SK-N-SH treated with all-trans-retinoic acid at 6 μM for 48 hours (cell line): ENCODE results near the gene SIGLEC8.
A peak's percentile ranks its signal among the peaks of the same experiment; 100 is the strongest.

Experiments
- ATAC-seq: fragments of 200-7000 bp; cut with Tn5 transposase; 3 replicates; pipeline ENCODE4 v1.9.1; 2020; ENCODE audit warnings: mild to moderate bottlenecking, moderate library complexity
- ARNTL ChIP-seq: fragments of 450-650 bp; formaldehyde crosslinking; IDR thresholded peaks from 2 replicates; pipeline ENCODE4 v1.5.0; 2020; ENCODE audit warnings: low read depth, mild to moderate bottlenecking, moderate library complexity, borderline replicate concordance
- CREB5 ChIP-seq: fragments of 250-450 bp; sonication (Bioruptor Pico); IDR thresholded peaks from 2 replicates; pipeline ENCODE4 v1.5.1; 2020; ENCODE audit warnings: low read depth, mild to moderate bottlenecking, moderate library complexity
- CSDC2 ChIP-seq: fragments of 250-450 bp; sonication (Bioruptor Pico); IDR thresholded peaks from 2 replicates; pipeline ENCODE4 v1.5.0; 2020; ENCODE audit warnings: mild to moderate bottlenecking, moderate library complexity
- ESRRG ChIP-seq: fragments of 250-450 bp; sonication (Bioruptor Pico); IDR thresholded peaks from 2 replicates; pipeline ENCODE4 v1.6.1; 2021; ENCODE audit warnings: mild to moderate bottlenecking
- GLIS3 ChIP-seq: fragments of 250-450 bp; sonication (Bioruptor Pico); IDR thresholded peaks from 2 replicates; pipeline ENCODE4 v1.5.0; 2020; ENCODE audit warnings: mild to moderate bottlenecking, moderate library complexity
- ISL1 ChIP-seq: fragments of 250-450 bp; sonication (Bioruptor Pico); IDR thresholded peaks from 2 replicates; pipeline ENCODE4 v2.1.2; 2022; ENCODE audit warnings: mild to moderate bottlenecking, moderate library complexity
- OSR1 ChIP-seq: fragments of 250-450 bp; sonication (Bioruptor Pico); IDR thresholded peaks from 2 replicates; pipeline ENCODE4 v1.8.0; 2022; ENCODE audit warnings: moderate library complexity, mild to moderate bottlenecking, inconsistent platforms
- PATZ1 ChIP-seq: fragments of 250-450 bp; sonication (Bioruptor Pico); IDR thresholded peaks from 2 replicates; pipeline ENCODE4 v1.8.0; 2020; ENCODE audit warnings: mild to moderate bottlenecking, moderate library complexity, borderline replicate concordance
- POU6F1 ChIP-seq: fragments of 250-450 bp; sonication (Bioruptor Pico); IDR thresholded peaks from 2 replicates; pipeline ENCODE4 v1.8.0; 2021; ENCODE audit warnings: low read depth, mild to moderate bottlenecking, moderate library complexity, borderline replicate concordance
- RARB ChIP-seq: fragments of 250-450 bp; sonication (Bioruptor Pico); IDR thresholded peaks from 2 replicates; pipeline ENCODE4 v1.8.0; 2021; ENCODE audit warnings: mild to moderate bottlenecking, moderate library complexity
- SNAI2 ChIP-seq: fragments of 250-450 bp; sonication (Bioruptor Pico); IDR thresholded peaks from 2 replicates; pipeline ENCODE4 v1.5.0; 2020; ENCODE audit warnings: mild to moderate bottlenecking, moderate library complexity
- TCF4 ChIP-seq: fragments of 250-450 bp; sonication (Bioruptor Pico); IDR thresholded peaks from 2 replicates; pipeline ENCODE4 v1.8.0; 2021; ENCODE audit warnings: mild to moderate bottlenecking, moderate library complexity, borderline replicate concordance
- TOX ChIP-seq: fragments of 250-450 bp; sonication (Bioruptor Pico); IDR thresholded peaks from 2 replicates; pipeline ENCODE4 v1.8.0; 2021; ENCODE audit warnings: mild to moderate bottlenecking, moderate library complexity, borderline replicate concordance
- TSHZ2 ChIP-seq: fragments of 250-450 bp; sonication (Bioruptor Pico); IDR thresholded peaks from 2 replicates; pipeline ENCODE4 v1.5.0; 2020; ENCODE audit warnings: mild to moderate bottlenecking, moderate library complexity
- ZC3H10 ChIP-seq: fragments of 250-450 bp; sonication (Bioruptor Pico); IDR thresholded peaks from 2 replicates; pipeline ENCODE4 v1.5.1; 2021; ENCODE audit warnings: mild to moderate bottlenecking, moderate library complexity
- ZFP3 ChIP-seq: fragments of 250-450 bp; sonication (Bioruptor Pico); IDR thresholded peaks from 2 replicates; pipeline ENCODE4 v1.5.0; 2020; ENCODE audit warnings: mild to moderate bottlenecking, moderate library complexity
- ZFP30 ChIP-seq: fragments of 450-650 bp; formaldehyde crosslinking; IDR thresholded peaks from 2 replicates; pipeline ENCODE4 v1.5.0; 2022; ENCODE audit warnings: mild to moderate bottlenecking, moderate library complexity
- ZNF565 ChIP-seq: fragments of 450-650 bp; formaldehyde crosslinking; conservative IDR thresholded peaks from 2 replicates; pipeline ENCODE4 v1.5.0; 2020; ENCODE audit warnings: low read depth, mild to moderate bottlenecking, moderate library complexity
- ZNF70 ChIP-seq: fragments of 450-650 bp; formaldehyde crosslinking; IDR thresholded peaks from 2 replicates; pipeline ENCODE4 v1.5.0; 2020; ENCODE audit warnings: mild to moderate bottlenecking, moderate library complexity
- ZNF8 ChIP-seq: fragments of 450-650 bp; formaldehyde crosslinking; IDR thresholded peaks from 2 replicates; pipeline ENCODE4 v1.5.0; 2020; ENCODE audit warnings: mild to moderate bottlenecking, moderate library complexity

Gene SIGLEC8

DNA sequence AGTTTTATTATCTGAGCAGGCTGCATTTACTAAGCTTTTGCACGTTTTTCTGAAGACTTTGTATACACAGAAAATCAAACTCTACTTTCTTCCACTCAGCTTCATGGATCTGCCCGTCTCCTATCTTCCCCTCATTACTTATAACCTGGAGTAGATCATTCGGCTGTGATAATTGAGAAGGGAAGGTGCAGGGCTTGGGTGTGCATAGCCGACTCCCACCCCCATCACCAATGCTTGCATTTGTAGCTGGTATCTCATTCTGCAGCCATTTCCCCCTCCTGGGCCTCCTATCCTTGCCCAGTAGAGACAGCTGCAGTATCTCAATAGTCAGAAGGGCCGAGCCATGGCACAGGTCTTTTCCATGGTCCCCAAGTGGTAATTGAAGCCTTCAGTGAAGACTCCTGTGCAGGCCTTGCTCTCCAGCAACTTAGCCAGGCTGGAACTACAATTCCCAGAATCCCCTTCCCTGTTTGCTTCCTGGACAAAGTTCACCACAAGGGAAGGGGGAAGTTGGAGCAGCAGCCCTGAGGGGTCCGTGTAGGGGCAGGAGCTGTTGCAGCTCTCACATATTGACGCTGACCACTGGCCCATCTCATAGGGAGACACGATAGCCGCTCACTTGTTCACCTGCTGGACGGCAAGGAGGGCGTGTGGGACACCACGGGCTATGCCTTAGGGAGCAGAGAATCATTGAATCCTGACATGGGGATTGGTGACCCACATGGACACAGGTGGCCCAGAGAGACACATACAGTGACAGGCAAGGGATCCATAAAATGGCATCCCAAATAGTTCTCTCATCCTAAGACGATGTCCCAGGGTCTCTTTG, 2.1 kb upstream of the SIGLEC8 start:
- no peak for TF ChIP-seq ZNF8
- no peak for TF ChIP-seq ZC3H10 (CRISPR knock-in tag)
- no peak for TF ChIP-seq CSDC2 (CRISPR knock-in tag)
- TF ChIP-seq SNAI2 (CRISPR knock-in tag), result no peak
- no peak for TF ChIP-seq TOX (CRISPR knock-in tag)
- TF ChIP-seq TCF4, result no peak
- no peak for TF ChIP-seq ZNF70 (CRISPR knock-in tag)
- TF ChIP-seq TSHZ2 (CRISPR knock-in tag), result no peak
- no peak for TF ChIP-seq POU6F1 (CRISPR knock-in tag)
- TF ChIP-seq PATZ1, result no peak
- peak; percentile 35; the same call in 2 of the 3 replicates for ATAC-seq

GRCh38 chr19:51458899-51459505, 748 bp upstream of the SIGLEC8 start:
- ATAC-seq, result no peak
- TF ChIP-seq GLIS3 (CRISPR knock-in tag) (no peak), CSDC2 (CRISPR knock-in tag) (no peak), ZNF70 (CRISPR knock-in tag) (no peak), RARB (CRISPR knock-in tag) (no peak)

DNA sequence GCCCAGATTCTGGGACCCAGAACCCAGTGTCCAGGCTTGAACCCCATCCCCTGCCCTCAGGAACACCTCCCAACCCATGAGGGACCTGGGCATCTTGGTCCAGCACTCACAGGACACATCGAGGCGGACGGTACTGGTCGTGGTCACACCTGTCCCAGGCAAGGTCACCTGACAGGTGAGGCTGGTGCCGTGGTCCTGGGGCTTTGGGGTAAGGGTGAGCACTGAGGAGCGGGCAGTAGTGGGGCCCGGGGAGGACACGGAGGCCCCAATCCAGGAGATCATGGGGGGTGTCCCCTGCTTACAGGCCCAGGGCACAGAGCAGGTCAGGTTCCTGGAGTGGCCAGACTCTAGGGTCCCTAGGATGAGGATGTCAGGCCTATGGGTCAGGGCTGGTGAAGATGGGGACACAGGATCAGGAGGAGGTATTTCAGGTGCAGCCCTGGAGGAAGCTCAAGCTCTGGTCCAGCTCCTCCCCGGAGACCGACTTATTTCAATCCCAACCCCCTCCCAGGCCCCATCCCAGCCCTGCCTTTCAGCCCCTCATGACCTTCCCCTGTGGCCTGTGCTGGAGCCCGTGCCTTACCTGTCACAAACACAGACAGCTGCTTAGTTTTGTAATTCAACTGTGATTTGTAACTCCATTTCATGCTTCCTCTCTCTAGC, 772 bp downstream of the SIGLEC8 start:
- no peak for TF ChIP-seq ESRRG
- no peak for TF ChIP-seq ZNF8
- TF ChIP-seq OSR1, result no peak
- TF ChIP-seq POU6F1 (CRISPR knock-in tag), result no peak
- no peak for TF ChIP-seq TSHZ2 (CRISPR knock-in tag)
- TF ChIP-seq ZFP30 (CRISPR knock-in tag), result no peak
- no peak for TF ChIP-seq ZFP3 (CRISPR knock-in tag)
- no peak for TF ChIP-seq CREB5 (CRISPR knock-in tag)
- TF ChIP-seq ZNF70 (CRISPR knock-in tag), result no peak
- no peak for TF ChIP-seq PATZ1
- TF ChIP-seq CSDC2 (CRISPR knock-in tag), result no peak
- TF ChIP-seq ISL1, result no peak
- TF ChIP-seq ZNF565 (CRISPR knock-in tag), result no peak
- TF ChIP-seq ARNTL (CRISPR knock-in tag), result no peak
- no peak for TF ChIP-seq TOX (CRISPR knock-in tag)
- no peak for TF ChIP-seq RARB (CRISPR knock-in tag)
- TF ChIP-seq TCF4, result no peak
- no peak for ATAC-seq
